GM18526 (cell line): Measurements from ENCODE around the gene MIER2.

Source experiments
- POLR2A ChIP-seq: IDR thresholded peaks from 3 replicates; pipeline ENCODE4 v1.6.1; 2011; ENCODE audit not compliant: insufficient read length; ENCODE audit errors: extremely low read depth

The MIER2 gene

GRCh38 chr19:307793-308420 is 36.7 kb downstream of the MIER2 start:
- no peak for TF ChIP-seq POLR2A

DNA sequence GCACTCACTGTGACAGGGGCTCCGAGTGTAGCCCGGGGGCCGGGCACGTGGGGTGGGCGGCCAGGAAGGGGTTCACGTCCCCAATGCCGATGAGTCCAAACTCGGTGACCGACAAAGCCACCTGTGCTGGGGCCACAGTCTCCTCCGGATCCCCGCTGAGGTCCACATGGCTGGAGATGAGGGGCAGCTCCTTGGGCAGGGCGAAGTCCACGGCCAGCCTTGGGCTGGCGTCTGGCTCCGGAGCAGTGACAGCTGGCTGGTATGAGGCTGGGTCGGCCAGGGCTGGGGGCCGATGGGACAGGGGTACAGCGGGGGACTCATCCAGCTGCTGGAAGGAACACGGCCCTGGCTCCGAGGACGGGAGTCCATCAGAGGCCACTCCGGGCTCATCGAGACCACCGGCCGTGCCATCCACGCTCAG is 37.5 kb downstream of the MIER2 start:
- TF ChIP-seq POLR2A, result no peak

DNA sequence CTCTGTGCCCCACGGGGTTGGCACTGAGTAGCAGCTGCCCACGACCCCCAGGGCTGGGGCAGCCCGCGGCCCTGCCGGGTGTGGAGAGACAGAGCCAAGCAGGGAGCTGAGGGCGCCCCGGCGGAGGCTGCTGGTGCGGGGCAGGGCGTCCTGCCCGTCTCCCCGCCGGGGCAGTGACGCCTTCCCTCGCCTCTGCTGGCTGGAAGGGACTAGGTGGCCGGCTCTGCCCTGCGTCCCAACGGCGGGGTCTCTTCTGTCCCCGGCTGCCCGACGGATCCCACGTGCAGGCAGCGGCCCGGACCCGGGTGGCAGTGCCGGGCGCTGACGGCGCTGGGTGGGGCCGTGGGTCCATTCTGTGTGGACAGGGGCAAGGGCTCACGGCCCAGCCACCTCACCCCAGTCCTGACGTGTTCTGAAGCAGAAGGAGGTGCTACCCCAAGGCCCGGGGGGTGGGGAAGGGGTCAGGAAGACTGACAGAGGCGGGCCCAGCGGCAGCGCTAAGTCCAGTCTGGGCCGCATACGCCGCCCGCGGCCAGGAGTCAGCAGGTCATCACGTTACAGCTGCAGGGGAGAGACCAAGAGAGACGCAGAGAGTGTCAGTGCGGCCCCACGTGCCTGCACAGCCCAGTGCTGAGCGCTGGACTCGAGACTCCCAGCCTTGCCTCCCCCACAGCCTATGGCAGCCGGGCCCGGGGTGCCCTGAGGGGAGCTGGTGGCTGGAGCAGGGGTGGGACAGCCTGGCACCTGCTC is 38.3 kb downstream of the MIER2 start:
- TF ChIP-seq POLR2A, result no peak

DNA sequence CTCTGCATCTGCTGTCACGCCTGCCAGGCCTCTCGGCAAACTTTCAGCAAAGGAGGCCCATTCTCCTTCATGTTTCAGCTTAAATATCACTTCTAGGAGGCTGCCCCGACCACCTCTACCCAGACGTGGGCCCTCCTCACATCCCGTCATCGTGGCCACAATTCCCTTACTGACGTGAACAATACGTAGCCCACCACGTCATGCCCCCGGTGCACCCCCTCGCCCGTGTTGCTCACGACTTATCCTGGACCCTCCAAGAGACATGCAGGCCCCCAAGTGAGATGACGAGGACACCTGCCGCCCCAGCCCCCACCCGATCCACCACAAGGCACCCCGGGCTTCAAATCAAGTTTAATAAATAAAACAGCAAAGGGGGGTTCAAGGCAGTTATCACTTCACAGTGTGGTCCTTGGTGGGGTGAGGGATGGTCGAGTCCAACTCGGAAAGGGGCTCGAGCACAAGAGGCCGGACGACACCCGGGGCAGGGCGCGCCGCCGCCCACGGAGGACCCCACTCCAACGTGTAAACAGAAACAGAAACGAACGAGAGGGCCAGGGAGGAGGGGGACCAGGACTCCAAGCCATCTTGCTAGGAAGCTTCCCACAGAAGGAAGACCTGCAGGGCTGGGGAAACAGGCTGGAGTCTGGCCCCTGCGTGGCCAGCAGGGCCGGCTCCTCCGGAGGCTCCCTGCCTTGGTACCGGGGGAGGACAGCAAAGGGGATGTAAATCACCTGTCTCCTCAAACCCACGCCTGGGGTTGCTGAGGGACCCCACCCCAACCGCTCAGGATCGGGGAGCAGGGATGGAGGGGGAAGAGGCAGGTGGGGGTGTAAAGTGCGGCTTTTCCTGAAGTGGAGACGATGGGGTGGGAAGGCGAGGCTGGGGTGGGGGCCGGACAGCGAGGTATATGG is 39.1 kb downstream of the MIER2 start:
- no peak for TF ChIP-seq POLR2A

- TF ChIP-seq POLR2A, result no peak
These were observed 47.9 kb downstream of the MIER2 start for GRCh38 chr19:296476-297225.

DNA sequence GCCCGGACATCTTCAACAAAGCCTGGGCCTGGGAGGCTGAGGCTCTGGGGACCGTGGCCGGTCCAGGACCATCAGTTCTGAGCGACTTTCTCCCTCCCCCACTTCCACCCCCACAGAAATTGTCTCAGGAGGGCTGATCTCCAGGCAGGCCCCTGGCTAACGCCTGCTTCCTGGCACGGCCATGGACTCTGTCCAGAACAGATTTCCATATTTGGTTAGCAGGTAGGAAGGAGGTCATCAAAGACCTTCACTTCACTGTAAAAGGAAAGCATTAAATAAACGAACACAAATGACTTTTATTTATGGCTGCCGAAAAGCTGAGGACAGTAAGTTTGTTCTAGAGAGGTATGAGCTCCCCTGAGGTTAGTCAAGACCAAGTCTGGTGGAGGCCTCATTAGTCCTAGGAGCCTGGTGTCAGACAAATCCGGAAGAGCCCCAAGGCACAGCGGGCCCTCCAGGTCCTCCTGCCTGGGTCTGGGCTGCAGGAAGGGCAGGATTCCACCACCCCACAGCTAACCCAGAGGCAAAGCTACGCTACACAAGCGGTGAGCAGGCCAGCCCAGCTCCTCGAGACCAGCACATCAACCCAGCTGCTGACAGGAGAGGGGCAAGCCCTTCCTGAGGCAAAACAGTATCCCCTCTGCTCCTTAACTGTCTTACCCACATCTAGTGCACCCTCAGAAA is 48.8 kb downstream of the MIER2 start:
- TF ChIP-seq POLR2A, result no peak

- no peak for TF ChIP-seq POLR2A
These were observed 49.5 kb downstream of the MIER2 start for GRCh38 chr19:294946-295686.

DNA sequence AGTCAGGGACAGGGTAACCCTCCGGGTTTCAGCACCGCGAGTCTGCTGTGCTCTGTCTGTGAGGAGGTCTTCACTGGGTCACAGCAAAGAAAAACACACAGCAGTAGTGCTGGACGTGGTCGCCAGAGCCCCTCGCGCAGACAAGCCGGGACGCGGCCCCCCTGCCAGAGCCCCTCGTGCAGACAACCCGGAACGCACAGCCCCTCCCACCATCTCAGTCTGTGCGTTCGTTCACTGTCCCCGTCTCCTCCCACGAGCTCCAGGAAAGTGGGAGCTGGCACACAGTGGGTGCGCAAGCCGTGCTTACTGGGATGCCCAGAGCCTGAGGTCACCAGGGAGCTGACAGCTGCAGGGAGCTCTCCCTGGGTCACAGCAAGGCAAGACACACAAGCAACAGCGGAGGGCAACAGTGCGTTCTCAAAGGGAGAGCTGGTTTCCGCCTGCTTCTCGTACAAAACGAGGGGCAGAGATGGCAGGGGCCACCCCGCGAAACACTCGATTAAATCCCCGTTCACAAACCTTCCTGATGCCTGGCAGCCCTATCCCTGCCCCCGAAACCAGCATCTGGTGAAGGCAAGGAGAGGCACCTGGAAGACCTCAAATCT is 50.2 kb downstream of the MIER2 start:
- no peak for TF ChIP-seq POLR2A

GRCh38 chr19:293436-294110 is 51.0 kb downstream of the MIER2 start:
- TF ChIP-seq POLR2A, result no peak

DNA sequence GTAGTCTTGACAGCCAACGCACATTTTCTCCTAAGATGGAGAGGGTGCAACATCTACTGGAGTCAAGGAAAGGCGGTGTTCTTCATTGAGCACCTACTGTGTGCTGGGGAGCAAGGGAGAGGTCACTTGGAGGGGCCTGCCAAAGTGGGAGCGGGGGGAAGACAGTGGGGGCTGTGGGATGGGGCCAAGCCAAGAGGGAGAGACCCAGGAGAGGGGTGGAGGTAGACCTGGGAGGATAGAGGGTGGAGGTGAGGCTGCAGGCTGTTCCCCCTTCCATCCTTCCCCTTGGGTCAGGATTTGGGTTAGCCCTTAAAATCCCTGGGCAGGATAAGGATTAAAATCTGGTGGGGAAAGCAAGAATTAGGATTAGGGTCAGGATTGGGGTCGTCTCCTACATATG is 51.6 kb downstream of the MIER2 start:
- no peak for TF ChIP-seq POLR2A

- no peak for TF ChIP-seq POLR2A
These were observed 52.2 kb downstream of the MIER2 start for GRCh38 chr19:292281-292884.

GRCh38 chr19:291561-292280 is 52.9 kb downstream of the MIER2 start:
- TF ChIP-seq POLR2A, result no peak
